ENCODE measurements around the gene YPEL1. TPM values are rescaled to one million over a fixed set of nuclear protein-coding genes. Genes with fewer than 3 reads are reported as not detected.

Gene YPEL1
- total RNA-seq, 1 experiment from 2014 or later = 0.07 TPM

- no peak overlapping the region for H3K4me3 Mint-ChIP-seq (ENCODE audit: unreplicated experiment)
- H3K4me1 Mint-ChIP-seq (ENCODE audit: insufficient read depth, unreplicated experiment) = peaks cover 5% of the 10 kb centered on the region
- no peaks in the 10 kb centered on the region for H3K27me3 Mint-ChIP-seq (ENCODE audit: insufficient read depth, unreplicated experiment)
- no peak for TF ChIP-seq CTCF (IDR thresholded peaks at IDR 0.05; ENCODE audit: unreplicated experiment)
- CTCF ChIA-PET = no interaction called here
- intact Hi-C loops (cut with micrococcal nuclease) = no loop called here
- H3K9me3 Mint-ChIP-seq (ENCODE audit: unreplicated experiment) = no peaks in the 10 kb centered on the region
- H3K36me3 Mint-ChIP-seq (ENCODE audit: insufficient read depth, unreplicated experiment) = peaks cover 8% of the 10 kb centered on the region
- POLR2A ChIA-PET = no interaction called here
- H3K27ac Mint-ChIP-seq (ENCODE audit: low read depth, unreplicated experiment) = no peak overlapping the region
- DNase-seq (ENCODE audit: unreplicated experiment) = no peak
- no TSS peak for BruUV-seq (replicated peaks)
Observed at GRCh38 chr22:21660904-21661303, 74.7 kb downstream of the YPEL1 start.

GRCh38 chr22:21659864-21660525 lies 75.6 kb downstream of the YPEL1 start:
- ChIA-PET POLR2A (no interaction called here), CTCF (interaction anchor here (1.1 to 1.2 kb wide), 2 partner anchors 13 to 17 kb away, joined by 3 to 7 read pairs; no protein-coding TSS in a partner anchor)
- TF ChIP-seq CTCF (IDR thresholded peaks at IDR 0.05; ENCODE audit: unreplicated experiment) = no peak
- H3K4me3 Mint-ChIP-seq (ENCODE audit: unreplicated experiment) = no peak overlapping the region
- no peaks in the 10 kb centered on the region for H3K27me3 Mint-ChIP-seq (ENCODE audit: insufficient read depth, unreplicated experiment)
- intact Hi-C loops (cut with micrococcal nuclease) = no loop called here
- no peak overlapping the region for H3K27ac Mint-ChIP-seq (ENCODE audit: low read depth, unreplicated experiment)
- no peaks in the 10 kb centered on the region for H3K36me3 Mint-ChIP-seq (ENCODE audit: insufficient read depth, unreplicated experiment)
- H3K4me1 Mint-ChIP-seq (ENCODE audit: insufficient read depth, unreplicated experiment) = peaks cover 5% of the 10 kb centered on the region
- DNase-seq (ENCODE audit: unreplicated experiment) = no peak
- no TSS peak for BruUV-seq (replicated peaks)
- H3K9me3 Mint-ChIP-seq (ENCODE audit: unreplicated experiment) = no peaks in the 10 kb centered on the region

GRCh38 chr22:21657360-21658032 lies 78.1 kb downstream of the YPEL1 start:
- intact Hi-C loops (cut with micrococcal nuclease) = no loop called here
- CTCF ChIA-PET = no interaction called here
- BruUV-seq (replicated peaks) = no TSS peak

More at GRCh38 chr22:21657360-21658032, 78.1 kb downstream of the YPEL1 start:
- Mint-ChIP-seq H3K27me3 (ENCODE audit: insufficient read depth, unreplicated experiment) (no peaks in the 10 kb centered on the region), H3K4me3 (ENCODE audit: unreplicated experiment) (peak overlapping the region; percentile 67), H3K9me3 (ENCODE audit: unreplicated experiment) (no peaks in the 10 kb centered on the region), H3K36me3 (ENCODE audit: insufficient read depth, unreplicated experiment) (no peaks in the 10 kb centered on the region), H3K4me1 (ENCODE audit: insufficient read depth, unreplicated experiment) (peaks cover 5% of the 10 kb centered on the region), H3K27ac (ENCODE audit: low read depth, unreplicated experiment) (no peak overlapping the region)
- POLR2A ChIA-PET = interaction anchor here (0.9 to 1.6 kb wide), 2 partner anchors 8 to 16 kb away, joined by 7 to 8 read pairs; partner anchors contain the start of genes PPIL2 and SDF2L1
- no peak for TF ChIP-seq CTCF (IDR thresholded peaks at IDR 0.05; ENCODE audit: unreplicated experiment)
- no peak for DNase-seq (ENCODE audit: unreplicated experiment)

Data from MCF 10A (cell line).